Suprapubic skin (tissue), 3 donors: Measurements from ENCODE around the gene DSC1.

Experiments
- POLR2AphosphoS5 ChIP-seq, 3 donors: sonication (generic); formaldehyde crosslinking; IDR thresholded peaks; one replicate each; pipeline ENCODE4 v1.6.1; 2017; ENCODE audit warnings: antibody characterized with exemption in 3 of 3
- TF ChIP-seq, protein P1 (sequence below), 2 donors: fragments of 200-600 bp in 1 of 2; fragments of 450-650 bp in 1 of 2; sonication (generic) in 1 of 2; IDR thresholded peaks; one replicate each; pipeline ENCODE4 v1.5.1; 2016 to 2019; ENCODE audit warnings: antibody characterized with exemption in 2 of 2, mild to moderate bottlenecking in 1 of 2, moderate library complexity in 1 of 2

- TF ChIP-seq, protein P1, sequence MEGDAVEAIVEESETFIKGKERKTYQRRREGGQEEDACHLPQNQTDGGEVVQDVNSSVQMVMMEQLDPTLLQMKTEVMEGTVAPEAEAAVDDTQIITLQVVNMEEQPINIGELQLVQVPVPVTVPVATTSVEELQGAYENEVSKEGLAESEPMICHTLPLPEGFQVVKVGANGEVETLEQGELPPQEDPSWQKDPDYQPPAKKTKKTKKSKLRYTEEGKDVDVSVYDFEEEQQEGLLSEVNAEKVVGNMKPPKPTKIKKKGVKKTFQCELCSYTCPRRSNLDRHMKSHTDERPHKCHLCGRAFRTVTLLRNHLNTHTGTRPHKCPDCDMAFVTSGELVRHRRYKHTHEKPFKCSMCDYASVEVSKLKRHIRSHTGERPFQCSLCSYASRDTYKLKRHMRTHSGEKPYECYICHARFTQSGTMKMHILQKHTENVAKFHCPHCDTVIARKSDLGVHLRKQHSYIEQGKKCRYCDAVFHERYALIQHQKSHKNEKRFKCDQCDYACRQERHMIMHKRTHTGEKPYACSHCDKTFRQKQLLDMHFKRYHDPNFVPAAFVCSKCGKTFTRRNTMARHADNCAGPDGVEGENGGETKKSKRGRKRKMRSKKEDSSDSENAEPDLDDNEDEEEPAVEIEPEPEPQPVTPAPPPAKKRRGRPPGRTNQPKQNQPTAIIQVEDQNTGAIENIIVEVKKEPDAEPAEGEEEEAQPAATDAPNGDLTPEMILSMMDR (IDR thresholded peaks at IDR 0.05) = no peak
- no peak for TF ChIP-seq POLR2AphosphoS5 (IDR thresholded peaks at IDR 0.05)
These were observed 7.7 kb upstream of the DSC1 start for GRCh38 chr18:31170335-31170734.
